ENCODE results near the gene CEP126.

DNA sequence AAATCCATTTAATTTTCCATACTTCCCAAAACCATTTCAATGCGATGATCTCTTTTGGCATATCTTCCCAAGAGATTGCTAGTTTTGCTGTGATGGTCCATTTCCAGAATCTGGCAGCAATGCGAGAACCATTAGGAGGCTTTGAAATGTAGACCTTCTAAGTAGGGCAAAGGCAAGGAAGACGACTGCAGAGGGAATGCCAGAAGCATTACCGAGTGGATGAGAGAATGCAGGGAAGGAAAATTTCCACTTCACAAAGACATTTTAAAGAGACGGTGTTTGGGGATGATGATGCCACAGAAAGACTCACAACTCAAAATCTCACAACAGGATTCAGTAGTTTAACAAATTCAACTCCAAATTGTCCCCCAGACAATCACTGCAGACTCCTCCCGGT, 471 bp upstream of the CEP126 start:
- TF ChIP-seq ZBTB20 (tag by site-specific recombination; IDR thresholded peaks at IDR 0.05) (no peak), ZNF530 (tag by site-specific recombination; IDR thresholded peaks at IDR 0.05; ENCODE audit: low read depth) (no peak), SCRT2 (tag by site-specific recombination; IDR thresholded peaks at IDR 0.05) (no peak), SP2 (tag by site-specific recombination; IDR thresholded peaks at IDR 0.05) (no peak), ZNF664 (tag by site-specific recombination; IDR thresholded peaks at IDR 0.05) (no peak), ZNF248 (tag by site-specific recombination; IDR thresholded peaks at IDR 0.05) (no peak), ZNF302 (tag by site-specific recombination; IDR thresholded peaks at IDR 0.05; ENCODE audit: low read depth) (no peak), ZNF660 (tag by site-specific recombination; IDR thresholded peaks at IDR 0.05) (no peak), ZXDB (tag by site-specific recombination; IDR thresholded peaks at IDR 0.05) (no peak)
- TF ChIP-seq, protein P1, sequence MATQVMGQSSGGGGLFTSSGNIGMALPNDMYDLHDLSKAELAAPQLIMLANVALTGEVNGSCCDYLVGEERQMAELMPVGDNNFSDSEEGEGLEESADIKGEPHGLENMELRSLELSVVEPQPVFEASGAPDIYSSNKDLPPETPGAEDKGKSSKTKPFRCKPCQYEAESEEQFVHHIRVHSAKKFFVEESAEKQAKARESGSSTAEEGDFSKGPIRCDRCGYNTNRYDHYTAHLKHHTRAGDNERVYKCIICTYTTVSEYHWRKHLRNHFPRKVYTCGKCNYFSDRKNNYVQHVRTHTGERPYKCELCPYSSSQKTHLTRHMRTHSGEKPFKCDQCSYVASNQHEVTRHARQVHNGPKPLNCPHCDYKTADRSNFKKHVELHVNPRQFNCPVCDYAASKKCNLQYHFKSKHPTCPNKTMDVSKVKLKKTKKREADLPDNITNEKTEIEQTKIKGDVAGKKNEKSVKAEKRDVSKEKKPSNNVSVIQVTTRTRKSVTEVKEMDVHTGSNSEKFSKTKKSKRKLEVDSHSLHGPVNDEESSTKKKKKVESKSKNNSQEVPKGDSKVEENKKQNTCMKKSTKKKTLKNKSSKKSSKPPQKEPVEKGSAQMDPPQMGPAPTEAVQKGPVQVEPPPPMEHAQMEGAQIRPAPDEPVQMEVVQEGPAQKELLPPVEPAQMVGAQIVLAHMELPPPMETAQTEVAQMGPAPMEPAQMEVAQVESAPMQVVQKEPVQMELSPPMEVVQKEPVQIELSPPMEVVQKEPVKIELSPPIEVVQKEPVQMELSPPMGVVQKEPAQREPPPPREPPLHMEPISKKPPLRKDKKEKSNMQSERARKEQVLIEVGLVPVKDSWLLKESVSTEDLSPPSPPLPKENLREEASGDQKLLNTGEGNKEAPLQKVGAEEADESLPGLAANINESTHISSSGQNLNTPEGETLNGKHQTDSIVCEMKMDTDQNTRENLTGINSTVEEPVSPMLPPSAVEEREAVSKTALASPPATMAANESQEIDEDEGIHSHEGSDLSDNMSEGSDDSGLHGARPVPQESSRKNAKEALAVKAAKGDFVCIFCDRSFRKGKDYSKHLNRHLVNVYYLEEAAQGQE (tag by site-specific recombination; IDR thresholded peaks at IDR 0.05): no peak

All from HEK293 (cell line).